Measurements from ENCODE around the gene LAMA5. TPM values are rescaled to one million over a fixed set of nuclear protein-coding genes. Genes with fewer than 3 reads are reported as not detected.

LAMA5 gene
- total and polyA plus RNA-seq, 2 donors (not counting 1 experiment from before 2014, with no cell fraction given) = 52.9 to 83.5 TPM

DNA sequence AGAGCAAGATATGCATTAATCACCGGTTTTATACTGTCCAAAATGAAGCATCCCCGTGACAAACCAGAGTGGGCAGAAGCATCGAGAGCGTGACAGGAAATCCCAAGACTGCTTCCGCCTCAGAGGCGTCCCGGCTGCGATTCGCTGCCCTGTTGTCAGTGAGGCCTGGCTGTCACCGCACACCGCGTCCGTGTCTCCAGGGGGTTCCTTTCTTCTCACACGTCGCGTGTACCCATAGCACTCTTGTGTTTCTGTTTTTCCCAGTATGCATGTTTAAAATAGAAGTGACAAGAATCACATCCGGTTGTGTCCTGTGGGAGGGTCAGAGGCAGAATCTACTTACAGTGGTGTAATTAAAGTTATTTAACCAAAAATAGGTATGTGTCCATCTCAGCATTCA, 72.6 kb downstream of the LAMA5 start:
- Histone ChIP-seq H3K27me3 (replicated peaks in 1 of 4; ENCODE audit: control extremely low read depth in 1 of 4, control insufficient read depth in 3 of 4, insufficient read depth in 4 of 4, low read length in 3 of 4) (no peaks in the 10 kb centered on the region), H2AFZ (ENCODE audit: insufficient read depth, low read depth, low read length, poor library complexity, severe bottlenecking) (no peak overlapping the region), H3K4me2 (replicated peaks; ENCODE audit: low read depth, low read length, poor library complexity, severe bottlenecking) (no peak overlapping the region), H3K9me3 (ENCODE audit: control extremely low read depth in 1 of 3, control insufficient read depth in 2 of 3, insufficient read depth in 1 of 3, low read length in 2 of 3) (no peaks in the 10 kb centered on the region), H3K27ac (ENCODE audit: low read length in 2 of 2) (peak overlapping the region in 1 of 2 donors; percentile 9), H3K36me3 (replicated peaks in 1 of 2; ENCODE audit: control extremely low read depth in 1 of 2, control insufficient read depth in 1 of 2, extremely low read depth in 1 of 2, insufficient read depth in 2 of 2, low read length in 1 of 2) (peaks cover 0 to 36% of the 10 kb centered on the region in 2 experiments), H4K20me1 (ENCODE audit: control insufficient read depth, insufficient read depth, low read length, poor library complexity, severe bottlenecking) (no peaks in the 10 kb centered on the region), H3K9ac (ENCODE audit: low read length) (no peak overlapping the region), H3K4me1 (ENCODE audit: control insufficient read depth in 2 of 2, insufficient read depth in 2 of 2, low read length in 2 of 2) (peaks cover 0 to 36% of the 10 kb centered on the region in 2 donors), H3K79me2 (ENCODE audit: control insufficient read depth, insufficient read depth, low read length) (no peaks in the 10 kb centered on the region), H3K4me3 (ENCODE audit: control extremely low read depth in 1 of 5, extremely low read depth in 1 of 5, insufficient read depth in 1 of 5, low read depth in 2 of 5, low read length in 4 of 5) (no peak overlapping the region)
- peak overlapping the region; percentile 77 for H3K27ac Mint-ChIP-seq
- TF ChIP-seq, protein P1, sequence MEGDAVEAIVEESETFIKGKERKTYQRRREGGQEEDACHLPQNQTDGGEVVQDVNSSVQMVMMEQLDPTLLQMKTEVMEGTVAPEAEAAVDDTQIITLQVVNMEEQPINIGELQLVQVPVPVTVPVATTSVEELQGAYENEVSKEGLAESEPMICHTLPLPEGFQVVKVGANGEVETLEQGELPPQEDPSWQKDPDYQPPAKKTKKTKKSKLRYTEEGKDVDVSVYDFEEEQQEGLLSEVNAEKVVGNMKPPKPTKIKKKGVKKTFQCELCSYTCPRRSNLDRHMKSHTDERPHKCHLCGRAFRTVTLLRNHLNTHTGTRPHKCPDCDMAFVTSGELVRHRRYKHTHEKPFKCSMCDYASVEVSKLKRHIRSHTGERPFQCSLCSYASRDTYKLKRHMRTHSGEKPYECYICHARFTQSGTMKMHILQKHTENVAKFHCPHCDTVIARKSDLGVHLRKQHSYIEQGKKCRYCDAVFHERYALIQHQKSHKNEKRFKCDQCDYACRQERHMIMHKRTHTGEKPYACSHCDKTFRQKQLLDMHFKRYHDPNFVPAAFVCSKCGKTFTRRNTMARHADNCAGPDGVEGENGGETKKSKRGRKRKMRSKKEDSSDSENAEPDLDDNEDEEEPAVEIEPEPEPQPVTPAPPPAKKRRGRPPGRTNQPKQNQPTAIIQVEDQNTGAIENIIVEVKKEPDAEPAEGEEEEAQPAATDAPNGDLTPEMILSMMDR (IDR thresholded peaks at IDR 0.05) = no peak
- no peak for TF ChIP-seq EZH2 (IDR thresholded peaks at IDR 0.05; ENCODE audit: borderline replicate concordance, insufficient read depth, low read depth, low read length, poor library complexity, severe bottlenecking)
- H3K4me3 Mint-ChIP-seq = peak overlapping the region; percentile 39
- ChIA-PET POLR2A (no interaction called here), CTCF (no interaction called here)
- no peaks in the 10 kb centered on the region for H3K9me3 Mint-ChIP-seq (ENCODE audit: insufficient read depth)
- H3K27me3 Mint-ChIP-seq = no peaks in the 10 kb centered on the region
- 79% methylated on average over 13 of the region's 17 CpGs for WGBS (ENCODE audit: insufficient coverage)
- intact Hi-C loops (cut with micrococcal nuclease) = no loop called here
- H3K4me1 Mint-ChIP-seq = peaks cover 26% of the 10 kb centered on the region
- ATAC-seq (ENCODE audit: low read depth) (peak; percentile 29), DNase-seq (peak; percentile 54)

DNA sequence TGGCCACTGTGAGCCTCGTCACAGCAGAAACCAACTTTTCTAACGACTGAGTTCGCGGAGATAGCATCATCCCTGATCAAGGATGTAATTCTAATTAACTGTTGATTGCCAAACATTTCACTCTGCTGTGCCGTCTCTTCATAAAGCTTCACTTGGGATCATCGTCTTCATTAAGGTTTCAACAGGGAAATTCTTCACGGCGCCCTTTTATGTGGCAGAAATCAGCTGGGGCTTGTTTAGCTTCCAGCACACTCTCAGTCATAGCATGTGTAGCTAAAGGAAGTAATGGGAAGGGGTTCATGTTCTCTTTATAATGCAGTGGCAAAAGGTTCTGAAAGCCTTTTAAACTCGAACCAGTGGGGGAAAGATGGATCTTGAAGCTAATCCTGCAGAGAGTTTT, 73.2 kb downstream of the LAMA5 start:
- TF ChIP-seq EZH2 (IDR thresholded peaks at IDR 0.05; ENCODE audit: borderline replicate concordance, insufficient read depth, low read depth, low read length, poor library complexity, severe bottlenecking) = no peak
- TF ChIP-seq, protein P1 (IDR thresholded peaks at IDR 0.05) = no peak
- ChIA-PET POLR2A (no interaction called here), CTCF (no interaction called here)
- no peak overlapping the region for H3K4me2 ChIP-seq (replicated peaks; ENCODE audit: low read depth, low read length, poor library complexity, severe bottlenecking)
- intact Hi-C loops (cut with micrococcal nuclease) = no loop called here
- H3K9ac ChIP-seq (ENCODE audit: low read length) = no peak overlapping the region
- Mint-ChIP-seq H3K4me1 (peaks cover 26% of the 10 kb centered on the region), H3K27ac (peak overlapping the region; percentile 67), H3K9me3 (ENCODE audit: insufficient read depth) (no peaks in the 10 kb centered on the region), H3K4me3 (peak overlapping the region; percentile 9), H3K27me3 (no peaks in the 10 kb centered on the region)
- no peak for ATAC-seq (ENCODE audit: low read depth)
- H3K4me1 ChIP-seq (ENCODE audit: control insufficient read depth in 2 of 2, insufficient read depth in 2 of 2, low read length in 2 of 2) = peaks cover 0 to 36% of the 10 kb centered on the region in 2 donors
- no peaks in the 10 kb centered on the region for H3K79me2 ChIP-seq (ENCODE audit: control insufficient read depth, insufficient read depth, low read length)
- H3K36me3 ChIP-seq (replicated peaks in 1 of 2; ENCODE audit: control extremely low read depth in 1 of 2, control insufficient read depth in 1 of 2, extremely low read depth in 1 of 2, insufficient read depth in 2 of 2, low read length in 1 of 2) = peaks cover 0 to 40% of the 10 kb centered on the region in 2 experiments
- no peaks in the 10 kb centered on the region for H3K9me3 ChIP-seq (ENCODE audit: control extremely low read depth in 1 of 3, control insufficient read depth in 2 of 3, insufficient read depth in 1 of 3, low read length in 2 of 3)
- no peak overlapping the region for H2AFZ ChIP-seq (ENCODE audit: insufficient read depth, low read depth, low read length, poor library complexity, severe bottlenecking)
- H3K27me3 ChIP-seq (replicated peaks in 1 of 4; ENCODE audit: control extremely low read depth in 1 of 4, control insufficient read depth in 3 of 4, insufficient read depth in 4 of 4, low read length in 3 of 4) = no peaks in the 10 kb centered on the region
- 97% methylated on average over 6 of the region's 9 CpGs for WGBS (ENCODE audit: insufficient coverage)
- no peak overlapping the region for H3K4me3 ChIP-seq (ENCODE audit: control extremely low read depth in 1 of 5, extremely low read depth in 1 of 5, insufficient read depth in 1 of 5, low read depth in 2 of 5, low read length in 4 of 5)
- H4K20me1 ChIP-seq (ENCODE audit: control insufficient read depth, insufficient read depth, low read length, poor library complexity, severe bottlenecking) = no peaks in the 10 kb centered on the region
- H3K27ac ChIP-seq (ENCODE audit: low read length in 2 of 2) = peak overlapping the region; percentile 9 to 60
- DNase-seq = no peak

Data from B cell (primary cell).